RWPE1 (cell line): Measurements from ENCODE around the gene FGF14.

ENCODE experiments used
- CTCF ChIA-PET: fragments of 350-600 bp; sonication (Branson Sonifier 250); formaldehyde crosslinking; extraction: SDS; loops from one replicate; lab custom pipeline; 2021; lab: Yijun Ruan, JAX
- POLR2A ChIA-PET: fragments of 400-600 bp; formaldehyde crosslinking; extraction: SDS; loops from one replicate; lab custom pipeline; 2020; ENCODE audit warnings: antibody characterized with exemption; ENCODE audit not compliant: low non-redundant PET; lab: Yijun Ruan, JAX
- DNase-seq: peaks from one replicate; pipeline ENCODE4 v3.0.0; 2012; ENCODE audit warnings: low spot score
- H3K27ac ChIP-seq: fragments of 450-650 bp; 2 replicates; pipeline ENCODE4 v1.5.1; 2017
- TF ChIP-seq, protein P1 (sequence below): fragments of 450-650 bp; conservative IDR thresholded peaks from 2 replicates; pipeline ENCODE4 v1.5.1; 2017; ENCODE audit warnings: low read depth, mild to moderate bottlenecking

The FGF14 gene

DNA sequence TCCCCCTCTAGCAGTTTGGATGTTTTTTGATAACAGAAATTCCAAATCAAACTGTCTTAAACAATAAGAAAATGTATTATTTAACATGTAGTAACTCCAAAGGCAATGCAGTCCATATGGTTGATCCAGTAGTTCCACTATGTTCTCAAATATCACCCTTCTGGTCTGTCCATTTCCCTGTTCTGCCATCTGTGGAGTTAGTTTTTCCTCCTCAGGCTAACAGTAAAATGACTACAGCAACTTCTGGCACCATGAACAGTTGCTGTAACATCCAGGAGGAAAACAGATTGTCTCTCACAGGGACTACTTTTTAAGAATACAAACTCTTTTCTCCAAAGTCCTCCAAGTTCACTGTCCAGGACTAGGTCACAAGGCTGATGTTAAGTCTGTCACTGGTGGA is 455.4 kb downstream of the FGF14 start:
- no peak overlapping the region for H3K27ac ChIP-seq
- ChIA-PET CTCF (no interaction called here), POLR2A (no interaction called here)
- no peak for DNase-seq
- TF ChIP-seq, protein P1, sequence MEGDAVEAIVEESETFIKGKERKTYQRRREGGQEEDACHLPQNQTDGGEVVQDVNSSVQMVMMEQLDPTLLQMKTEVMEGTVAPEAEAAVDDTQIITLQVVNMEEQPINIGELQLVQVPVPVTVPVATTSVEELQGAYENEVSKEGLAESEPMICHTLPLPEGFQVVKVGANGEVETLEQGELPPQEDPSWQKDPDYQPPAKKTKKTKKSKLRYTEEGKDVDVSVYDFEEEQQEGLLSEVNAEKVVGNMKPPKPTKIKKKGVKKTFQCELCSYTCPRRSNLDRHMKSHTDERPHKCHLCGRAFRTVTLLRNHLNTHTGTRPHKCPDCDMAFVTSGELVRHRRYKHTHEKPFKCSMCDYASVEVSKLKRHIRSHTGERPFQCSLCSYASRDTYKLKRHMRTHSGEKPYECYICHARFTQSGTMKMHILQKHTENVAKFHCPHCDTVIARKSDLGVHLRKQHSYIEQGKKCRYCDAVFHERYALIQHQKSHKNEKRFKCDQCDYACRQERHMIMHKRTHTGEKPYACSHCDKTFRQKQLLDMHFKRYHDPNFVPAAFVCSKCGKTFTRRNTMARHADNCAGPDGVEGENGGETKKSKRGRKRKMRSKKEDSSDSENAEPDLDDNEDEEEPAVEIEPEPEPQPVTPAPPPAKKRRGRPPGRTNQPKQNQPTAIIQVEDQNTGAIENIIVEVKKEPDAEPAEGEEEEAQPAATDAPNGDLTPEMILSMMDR, result no peak

DNA sequence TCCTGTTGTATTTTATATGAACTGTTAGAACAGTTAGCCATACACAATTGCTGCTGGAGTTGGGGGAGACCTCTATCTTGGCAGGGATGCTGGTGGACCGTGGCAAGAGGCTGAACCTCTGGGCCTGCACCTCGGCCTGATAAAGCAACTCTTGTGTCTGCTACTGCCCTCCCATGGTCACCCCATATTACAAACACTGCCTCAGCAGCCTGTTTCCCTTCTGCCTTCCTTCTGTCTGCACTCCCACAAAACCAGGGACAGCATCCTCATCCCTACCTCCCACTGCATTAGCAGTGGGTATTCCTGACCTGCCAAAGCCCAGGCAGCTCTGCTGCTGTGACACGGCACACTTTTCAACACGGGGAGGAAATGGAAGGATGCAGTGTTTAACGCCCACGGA is 456.4 kb downstream of the FGF14 start:
- no peak for DNase-seq
- H3K27ac ChIP-seq, result no peak overlapping the region
- CTCF ChIA-PET, result no interaction called here
- TF ChIP-seq, protein P1, result no peak
- POLR2A ChIA-PET, result no interaction called here

DNA sequence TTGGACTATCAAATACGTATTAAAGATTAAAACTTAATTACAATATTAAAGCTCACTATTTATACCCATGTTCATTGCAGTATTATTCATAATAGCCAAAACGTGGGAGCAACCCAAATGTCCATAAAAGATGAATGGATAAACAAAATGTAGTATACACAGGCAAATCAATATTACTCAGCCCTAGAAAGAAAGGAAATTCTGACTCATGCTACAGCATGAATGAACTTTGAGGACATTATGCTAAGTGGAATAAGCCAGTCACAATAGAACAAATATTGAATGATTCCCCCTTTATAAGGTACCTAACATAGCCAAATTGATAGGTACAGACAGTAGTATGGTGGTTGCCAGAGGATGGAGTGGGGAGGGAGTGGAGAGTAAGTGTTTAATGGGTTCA is 457.3 kb downstream of the FGF14 start:
- ChIA-PET CTCF (no interaction called here), POLR2A (no interaction called here)
- H3K27ac ChIP-seq, result no peak overlapping the region
- TF ChIP-seq, protein P1, result no peak
- DNase-seq, result no peak

DNA sequence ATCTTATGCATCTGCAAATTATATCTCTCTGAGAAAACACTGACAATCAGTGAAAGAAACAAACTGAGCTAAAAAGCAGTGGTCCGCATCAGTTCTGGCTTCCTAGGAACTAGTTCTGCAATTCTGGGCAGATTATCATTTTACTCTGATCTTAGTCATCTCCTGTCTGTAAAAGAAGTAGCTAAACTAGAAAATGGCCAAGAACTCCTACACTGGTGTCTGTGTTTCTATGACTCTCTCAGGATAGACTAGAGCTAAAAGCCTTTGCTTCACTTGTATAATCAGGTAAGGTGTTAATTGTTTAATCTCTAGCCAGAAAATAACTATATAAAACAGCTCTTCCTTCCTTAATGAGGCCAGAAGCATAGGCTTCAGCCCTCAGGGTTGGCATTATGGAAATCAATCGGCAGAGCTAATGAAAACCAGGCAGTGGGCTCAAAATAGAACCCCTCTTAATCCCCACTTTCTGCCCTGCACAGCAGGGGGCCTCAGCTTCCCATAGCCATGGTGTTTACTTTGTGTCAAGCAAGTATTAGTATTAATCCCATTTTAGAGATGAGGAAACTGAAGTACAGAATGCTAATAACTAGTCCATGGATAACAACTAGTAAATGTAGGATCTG is 459.2 kb downstream of the FGF14 start:
- POLR2A ChIA-PET, result no interaction called here
- CTCF ChIA-PET, result interaction anchor here (0.5 to 1.8 kb wide), 5 partner anchors 50 to 1873 kb away, joined by 3 to 19 read pairs (median 3); no protein-coding TSS in a partner anchor
- no peak for DNase-seq
- TF ChIP-seq, protein P1, result no peak
- no peak overlapping the region for H3K27ac ChIP-seq

DNA sequence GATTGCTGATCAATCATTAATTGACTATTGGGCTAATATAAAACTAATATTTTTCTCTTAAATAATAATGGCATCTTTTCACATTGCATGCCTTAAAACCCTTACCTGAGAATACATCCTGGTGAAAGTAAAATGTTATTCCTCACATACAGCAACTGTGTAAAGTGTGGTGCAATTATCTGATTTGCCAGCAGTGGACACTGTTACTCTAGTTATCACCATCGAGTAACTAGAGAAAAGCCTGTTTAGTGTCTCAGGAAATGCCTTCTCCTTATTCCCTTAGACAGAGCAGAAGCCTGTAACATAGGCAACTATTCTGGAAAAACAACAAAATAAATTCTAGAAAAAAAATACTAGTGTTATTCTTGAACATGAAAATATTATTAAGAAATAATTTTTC is 459.8 kb downstream of the FGF14 start:
- POLR2A ChIA-PET, result no interaction called here
- DNase-seq, result peak; percentile 20
- TF ChIP-seq, protein P1, result peak; percentile 58
- H3K27ac ChIP-seq, result no peak overlapping the region
- CTCF ChIA-PET, result interaction anchor here (1.2 to 1.8 kb wide), 2 partner anchors 614 to 621 kb away, joined by 3 to 19 read pairs; no protein-coding TSS in a partner anchor

DNA sequence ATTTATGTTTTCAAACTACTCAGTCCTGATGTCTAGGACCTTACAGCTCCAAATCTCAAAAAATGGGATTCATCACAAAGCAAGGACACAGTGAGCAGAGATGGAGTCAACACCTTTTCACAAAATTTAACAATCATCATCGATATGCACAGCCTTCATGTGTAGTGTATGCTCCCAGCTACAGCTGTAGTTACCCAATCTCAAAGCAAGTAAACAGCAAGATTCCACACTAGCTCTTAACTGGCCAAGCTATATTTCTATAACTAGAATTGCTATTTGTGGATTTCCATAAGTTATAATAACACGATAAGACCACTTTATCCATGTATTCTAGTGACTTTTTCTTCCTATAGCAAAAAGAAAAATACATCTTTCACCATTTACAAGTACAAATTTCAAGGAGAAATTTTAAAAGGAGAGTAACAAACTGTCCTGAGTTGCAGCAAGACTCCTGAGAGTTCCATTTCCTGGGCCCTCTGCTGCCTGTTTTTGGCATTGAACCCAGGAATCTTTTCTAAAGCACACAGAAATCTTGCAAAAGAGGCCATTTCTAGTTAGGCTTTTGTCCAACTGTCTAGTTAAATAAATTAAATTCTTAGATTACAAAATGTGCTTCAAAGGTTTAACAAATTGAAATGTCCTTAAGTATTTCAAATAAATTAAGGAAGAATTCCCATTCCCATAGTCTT is 460.6 kb downstream of the FGF14 start:
- DNase-seq, result no peak
- ChIA-PET CTCF (interaction anchor here (0.6 kb wide), 3 partner anchors 10 to 1246 kb away, joined by 3 to 5 read pairs (median 3); no protein-coding TSS in a partner anchor), POLR2A (no interaction called here)
- no peak overlapping the region for H3K27ac ChIP-seq
- TF ChIP-seq, protein P1, result no peak
